Keratinocyte (primary cell): ENCODE data around the gene ALDH7A1.

Experiments used
- CTCF ChIP-seq, 3 experiments: IDR thresholded peaks in 1 of 3; conservative IDR thresholded peaks in 1 of 3; optimal IDR thresholded peaks in 1 of 3; 2 replicates in 2 of 3; 3 replicates in 1 of 3; pipeline versions ENCODE3 to v1.5.1; 2011; ENCODE audit warnings: low read length in 3 of 3, mild to moderate bottlenecking in 3 of 3, moderate library complexity in 2 of 3, control low read depth in 1 of 3, inconsistent platforms in 1 of 3; ENCODE audit not compliant: insufficient read depth in 2 of 3; ENCODE audit errors: extremely low read depth in 1 of 3
- EZH2 ChIP-seq: IDR thresholded peaks from one replicate; pipeline ENCODE4 v1.6.1; 2012; ENCODE audit warnings: inconsistent platforms, mild to moderate bottlenecking, low read length, moderate library complexity

- no peak for TF ChIP-seq CTCF (optimal IDR thresholded peaks at IDR 0.05 in 1 of 3, IDR thresholded peaks at IDR 0.05 in 1 of 3, conservative IDR thresholded peaks at IDR 0.05 in 1 of 3; ENCODE audit: extremely low read depth in 1 of 3, insufficient read depth in 2 of 3, low read length in 3 of 3)
- no peak for TF ChIP-seq EZH2
Measured at GRCh38 chr5:126595486-126596083, 566 bp upstream of the ALDH7A1 start.
